Keratinocyte (primary cell): ENCODE results near the gene KCND2.

ENCODE experiments used
- EZH2 ChIP-seq: IDR thresholded peaks from one replicate; pipeline ENCODE4 v1.6.1; 2012; ENCODE audit warnings: inconsistent platforms, mild to moderate bottlenecking, low read length, moderate library complexity
- TF ChIP-seq, protein P1 (sequence below), 3 experiments: IDR thresholded peaks in 1 of 3; conservative IDR thresholded peaks in 1 of 3; optimal IDR thresholded peaks in 1 of 3; 2 replicates in 2 of 3; 3 replicates in 1 of 3; pipeline versions ENCODE3 to v1.5.1; 2011; ENCODE audit warnings: low read length in 3 of 3, mild to moderate bottlenecking in 3 of 3, moderate library complexity in 2 of 3, control low read depth in 1 of 3, inconsistent platforms in 1 of 3; ENCODE audit not compliant: insufficient read depth in 2 of 3; ENCODE audit errors: extremely low read depth in 1 of 3

DNA sequence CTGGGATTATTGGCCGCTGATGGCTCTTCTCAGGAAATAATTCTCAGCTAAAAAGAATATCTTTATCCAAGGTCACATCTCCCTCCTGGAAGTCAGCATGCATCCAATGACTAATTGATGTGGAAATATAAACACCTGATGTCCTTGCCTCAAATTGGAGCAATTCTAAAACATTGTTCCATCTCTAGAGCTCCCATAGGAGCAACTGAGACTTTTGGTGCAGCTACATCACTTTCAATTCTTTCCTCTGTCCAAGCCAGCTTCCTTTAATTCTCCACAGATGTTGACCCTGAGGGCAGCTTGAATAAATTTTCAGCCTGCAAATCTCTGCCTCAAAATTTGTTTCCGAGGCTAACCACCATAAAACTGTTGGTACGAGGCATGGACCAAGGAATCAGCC lies 43.9 kb upstream of the KCND2 start:
- TF ChIP-seq, protein P1, sequence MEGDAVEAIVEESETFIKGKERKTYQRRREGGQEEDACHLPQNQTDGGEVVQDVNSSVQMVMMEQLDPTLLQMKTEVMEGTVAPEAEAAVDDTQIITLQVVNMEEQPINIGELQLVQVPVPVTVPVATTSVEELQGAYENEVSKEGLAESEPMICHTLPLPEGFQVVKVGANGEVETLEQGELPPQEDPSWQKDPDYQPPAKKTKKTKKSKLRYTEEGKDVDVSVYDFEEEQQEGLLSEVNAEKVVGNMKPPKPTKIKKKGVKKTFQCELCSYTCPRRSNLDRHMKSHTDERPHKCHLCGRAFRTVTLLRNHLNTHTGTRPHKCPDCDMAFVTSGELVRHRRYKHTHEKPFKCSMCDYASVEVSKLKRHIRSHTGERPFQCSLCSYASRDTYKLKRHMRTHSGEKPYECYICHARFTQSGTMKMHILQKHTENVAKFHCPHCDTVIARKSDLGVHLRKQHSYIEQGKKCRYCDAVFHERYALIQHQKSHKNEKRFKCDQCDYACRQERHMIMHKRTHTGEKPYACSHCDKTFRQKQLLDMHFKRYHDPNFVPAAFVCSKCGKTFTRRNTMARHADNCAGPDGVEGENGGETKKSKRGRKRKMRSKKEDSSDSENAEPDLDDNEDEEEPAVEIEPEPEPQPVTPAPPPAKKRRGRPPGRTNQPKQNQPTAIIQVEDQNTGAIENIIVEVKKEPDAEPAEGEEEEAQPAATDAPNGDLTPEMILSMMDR (optimal IDR thresholded peaks at IDR 0.05 in 1 of 3, IDR thresholded peaks at IDR 0.05 in 1 of 3, conservative IDR thresholded peaks at IDR 0.05 in 1 of 3; ENCODE audit: extremely low read depth in 1 of 3, insufficient read depth in 2 of 3, low read length in 3 of 3): no peak
- no peak for TF ChIP-seq EZH2
